Islet precursor cell (in vitro differentiated cells): ENCODE measurements around the gene RBM5.

ENCODE experiments used
- DNase-seq: peaks from one replicate; pipeline ENCODE4 v3.0.0-alpha.2; 2018

Gene RBM5

GRCh38 chr3:50140990-50141389, 52.3 kb downstream of the RBM5 start:
- DNase-seq = no peak

- DNase-seq = no peak
Measured at GRCh38 chr3:50146316-50146901, 57.7 kb downstream of the RBM5 start.

- DNase-seq = no peak
Measured at GRCh38 chr3:50147016-50147415, 58.3 kb downstream of the RBM5 start.

GRCh38 chr3:50147447-50147846, 58.7 kb downstream of the RBM5 start:
- DNase-seq = no peak

GRCh38 chr3:50147861-50148260, 59.1 kb downstream of the RBM5 start:
- DNase-seq = no peak

GRCh38 chr3:50150404-50150750, 61.7 kb downstream of the RBM5 start:
- DNase-seq = no peak

- DNase-seq = peak; percentile 91
Measured at GRCh38 chr3:50150863-50151686, 62.4 kb downstream of the RBM5 start.

GRCh38 chr3:50151728-50152127, 63.0 kb downstream of the RBM5 start:
- DNase-seq = no peak

GRCh38 chr3:50153782-50154475, 65.2 kb downstream of the RBM5 start:
- DNase-seq = no peak

GRCh38 chr3:50154476-50154839, 65.7 kb downstream of the RBM5 start:
- DNase-seq = no peak

- DNase-seq = peak; percentile 87
Measured at GRCh38 chr3:50154840-50155490, 66.2 kb downstream of the RBM5 start, which contains the start of gene SEMA3F. Gene SEMA3F, plus strand, starts transcription at chr3:50155324. Its CDS starts 4,299 bp downstream, at chr3:50159623.

- no peak for DNase-seq
Measured at GRCh38 chr3:50155491-50155878, 66.8 kb downstream of the RBM5 start.

GRCh38 chr3:50155891-50156290, 67.2 kb downstream of the RBM5 start:
- no peak for DNase-seq

- no peak for DNase-seq
Measured at GRCh38 chr3:50156549-50157493, 68.1 kb downstream of the RBM5 start.

- DNase-seq = no peak
Measured at GRCh38 chr3:50157827-50158529, 69.3 kb downstream of the RBM5 start.

- DNase-seq = no peak
Measured at GRCh38 chr3:50158530-50159146, 69.9 kb downstream of the RBM5 start.

- no peak for DNase-seq
Measured at GRCh38 chr3:50160561-50160983, 71.9 kb downstream of the RBM5 start.

- DNase-seq = no peak
Measured at GRCh38 chr3:50161320-50161719, 72.6 kb downstream of the RBM5 start.

- no peak for DNase-seq
Measured at GRCh38 chr3:50162034-50162883, 73.5 kb downstream of the RBM5 start.
